ENCODE measurements around the gene GEMIN2.

GEMIN2 gene

DNA sequence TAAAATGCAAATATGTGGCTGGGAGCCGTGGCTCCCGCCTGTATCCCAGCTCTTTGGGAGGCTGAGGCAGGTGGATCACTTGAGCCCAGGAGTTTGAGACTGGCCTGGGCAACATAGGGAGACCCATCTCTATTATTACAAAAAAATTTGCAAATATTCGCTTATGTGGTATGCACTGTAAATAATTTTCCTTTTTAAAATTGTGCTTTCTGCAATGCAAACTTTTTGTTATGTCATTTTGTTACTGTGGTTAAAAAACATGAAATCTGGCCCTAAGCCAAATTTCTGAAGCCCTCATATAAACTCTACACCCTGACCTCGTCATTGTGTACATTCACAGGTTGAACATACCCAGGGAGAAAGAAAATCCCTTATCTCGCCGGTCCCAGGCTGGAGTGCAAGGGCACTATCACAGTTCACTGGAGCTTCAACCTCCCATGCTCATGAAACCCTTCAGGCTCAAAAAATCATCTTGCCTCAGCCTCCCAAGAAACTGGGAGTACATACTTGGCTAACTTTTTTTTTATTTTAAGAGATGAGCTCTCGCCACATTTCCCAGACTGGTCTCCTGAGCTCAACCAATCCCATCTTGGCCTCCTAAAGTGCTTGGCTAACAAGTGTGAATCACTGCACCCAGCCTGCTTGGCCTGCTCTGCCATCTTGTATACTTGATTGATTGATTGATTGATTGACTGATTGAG is 31.3 kb downstream of the GEMIN2 start:
- Histone ChIP-seq H3K9ac (ENCODE audit: low read depth, low read length) (no peak overlapping the region), H3K27ac (ENCODE audit: low read length) (no peak overlapping the region), H3K9me3 (ENCODE audit: insufficient read depth, low read length, severe bottlenecking) (peaks cover 7% of the 10 kb centered on the region), H3K4me1 (ENCODE audit: insufficient read depth, low read length) (no peaks in the 10 kb centered on the region), H3K4me2 (ENCODE audit: insufficient read depth, low read length) (no peak overlapping the region), H3K27me3 (ENCODE audit: insufficient read depth, low read length, poor library complexity) (no peaks in the 10 kb centered on the region), H2AFZ (ENCODE audit: low read depth, low read length) (no peak overlapping the region), H3K79me2 (ENCODE audit: insufficient read depth, low read length) (no peaks in the 10 kb centered on the region), H3K4me3 (ENCODE audit: low read depth in 1 of 2, low read length in 2 of 2) (no peak overlapping the region), H3K36me3 (ENCODE audit: insufficient read depth, low read length) (peaks cover 33% of the 10 kb centered on the region), H4K20me1 (ENCODE audit: insufficient read depth, low read length) (no peaks in the 10 kb centered on the region)
- TF ChIP-seq, protein P1, sequence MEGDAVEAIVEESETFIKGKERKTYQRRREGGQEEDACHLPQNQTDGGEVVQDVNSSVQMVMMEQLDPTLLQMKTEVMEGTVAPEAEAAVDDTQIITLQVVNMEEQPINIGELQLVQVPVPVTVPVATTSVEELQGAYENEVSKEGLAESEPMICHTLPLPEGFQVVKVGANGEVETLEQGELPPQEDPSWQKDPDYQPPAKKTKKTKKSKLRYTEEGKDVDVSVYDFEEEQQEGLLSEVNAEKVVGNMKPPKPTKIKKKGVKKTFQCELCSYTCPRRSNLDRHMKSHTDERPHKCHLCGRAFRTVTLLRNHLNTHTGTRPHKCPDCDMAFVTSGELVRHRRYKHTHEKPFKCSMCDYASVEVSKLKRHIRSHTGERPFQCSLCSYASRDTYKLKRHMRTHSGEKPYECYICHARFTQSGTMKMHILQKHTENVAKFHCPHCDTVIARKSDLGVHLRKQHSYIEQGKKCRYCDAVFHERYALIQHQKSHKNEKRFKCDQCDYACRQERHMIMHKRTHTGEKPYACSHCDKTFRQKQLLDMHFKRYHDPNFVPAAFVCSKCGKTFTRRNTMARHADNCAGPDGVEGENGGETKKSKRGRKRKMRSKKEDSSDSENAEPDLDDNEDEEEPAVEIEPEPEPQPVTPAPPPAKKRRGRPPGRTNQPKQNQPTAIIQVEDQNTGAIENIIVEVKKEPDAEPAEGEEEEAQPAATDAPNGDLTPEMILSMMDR (IDR thresholded peaks at IDR 0.05; ENCODE audit: borderline replicate concordance, extremely low read depth, low read length, poor library complexity, severe bottlenecking) = no peak
- no peak for TF ChIP-seq EZH2 (IDR thresholded peaks at IDR 0.05; ENCODE audit: borderline replicate concordance, low read depth, low read length, severe bottlenecking)
- ATAC-seq (ENCODE audit: insufficient read depth, low read depth) (0 out of 3 replicates have a peak, but pooled peaks have one; percentile 17), DNase-seq (no peak)

DNA sequence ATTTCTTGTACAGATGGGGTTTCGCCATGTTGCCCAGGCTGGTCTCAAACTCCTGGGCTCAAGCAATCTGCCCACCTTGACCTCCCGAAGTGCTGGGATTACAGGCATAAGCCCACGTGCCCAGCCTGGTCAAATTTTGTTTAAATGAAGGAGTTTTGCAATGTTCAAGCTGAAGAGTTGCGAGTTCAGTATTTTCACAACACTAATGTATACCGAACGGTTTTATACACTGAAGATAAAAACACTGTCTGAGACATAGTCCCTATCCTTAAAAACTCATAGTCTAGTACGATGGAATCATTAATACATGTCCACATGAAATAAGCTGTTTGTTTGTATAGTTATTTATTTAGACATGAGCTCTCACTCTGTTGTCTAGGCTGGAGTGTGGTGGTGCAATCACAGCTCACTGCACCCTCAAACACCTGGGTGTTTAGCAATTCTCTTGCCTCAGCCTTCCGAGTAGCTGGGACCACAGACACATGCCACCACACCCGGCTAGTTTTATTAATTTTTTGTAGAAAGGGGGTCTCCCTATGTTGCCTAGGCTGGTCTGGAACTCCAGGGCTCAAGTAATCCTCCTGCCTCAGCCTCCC is 40.6 kb downstream of the GEMIN2 start:
- H3K9me3 ChIP-seq (ENCODE audit: insufficient read depth, low read length, severe bottlenecking) = no peaks in the 10 kb centered on the region
- H3K4me3 ChIP-seq (ENCODE audit: low read depth in 1 of 2, low read length in 2 of 2) = no peak overlapping the region
- H3K27ac ChIP-seq (ENCODE audit: low read length) = no peak overlapping the region
- no peaks in the 10 kb centered on the region for H3K27me3 ChIP-seq (ENCODE audit: insufficient read depth, low read length, poor library complexity)
- H3K4me1 ChIP-seq (ENCODE audit: insufficient read depth, low read length) = no peaks in the 10 kb centered on the region
- no peak overlapping the region for H2AFZ ChIP-seq (ENCODE audit: low read depth, low read length)
- DNase-seq = no peak
- no peaks in the 10 kb centered on the region; the same call in 1 of the 2 replicates for H3K79me2 ChIP-seq (ENCODE audit: insufficient read depth, low read length)
- TF ChIP-seq, protein P1 (IDR thresholded peaks at IDR 0.05; ENCODE audit: borderline replicate concordance, extremely low read depth, low read length, poor library complexity, severe bottlenecking) = no peak
- no peak for TF ChIP-seq EZH2 (IDR thresholded peaks at IDR 0.05; ENCODE audit: borderline replicate concordance, low read depth, low read length, severe bottlenecking)
- no peak overlapping the region for H3K4me2 ChIP-seq (ENCODE audit: insufficient read depth, low read length)
- H4K20me1 ChIP-seq (ENCODE audit: insufficient read depth, low read length) = no peaks in the 10 kb centered on the region
- H3K9ac ChIP-seq (ENCODE audit: low read depth, low read length) = no peak overlapping the region
- no peak for ATAC-seq (ENCODE audit: insufficient read depth, low read depth)
- H3K36me3 ChIP-seq (ENCODE audit: insufficient read depth, low read length) = peaks cover 57% of the 10 kb centered on the region

DNA sequence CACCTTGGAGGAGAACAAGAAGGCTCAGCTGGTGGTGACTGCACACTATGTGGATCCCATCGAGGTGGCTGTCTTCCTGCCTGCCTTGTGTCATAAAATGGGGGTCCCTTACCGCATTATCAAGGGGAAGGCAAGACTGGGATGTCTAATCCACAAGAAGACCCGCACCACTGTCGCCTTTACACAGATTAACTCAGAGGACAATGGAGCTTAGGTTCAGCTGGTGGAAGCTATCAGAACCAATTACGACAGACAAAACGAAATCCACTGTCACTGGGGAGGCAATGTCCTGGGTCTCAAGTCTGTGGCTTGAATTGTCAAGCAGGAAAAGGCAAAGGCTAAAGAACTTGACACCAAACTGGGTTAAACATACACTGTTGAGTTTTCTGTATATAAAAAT is 43.4 kb downstream of the GEMIN2 start:
- Histone ChIP-seq H2AFZ (ENCODE audit: low read depth, low read length) (no peak overlapping the region), H3K9me3 (ENCODE audit: insufficient read depth, low read length, severe bottlenecking) (no peaks in the 10 kb centered on the region), H3K79me2 (ENCODE audit: insufficient read depth, low read length) (peaks cover 8% of the 10 kb centered on the region; the same call in 1 of the 2 replicates), H3K27ac (ENCODE audit: low read length) (no peak overlapping the region), H3K4me1 (ENCODE audit: insufficient read depth, low read length) (no peaks in the 10 kb centered on the region), H3K9ac (ENCODE audit: low read depth, low read length) (no peak overlapping the region), H3K4me3 (ENCODE audit: low read depth in 1 of 2, low read length in 2 of 2) (no peak overlapping the region), H3K27me3 (ENCODE audit: insufficient read depth, low read length, poor library complexity) (no peaks in the 10 kb centered on the region), H4K20me1 (ENCODE audit: insufficient read depth, low read length) (no peaks in the 10 kb centered on the region), H3K36me3 (ENCODE audit: insufficient read depth, low read length) (peaks cover 63% of the 10 kb centered on the region), H3K4me2 (ENCODE audit: insufficient read depth, low read length) (no peak overlapping the region)
- no peak for TF ChIP-seq EZH2 (IDR thresholded peaks at IDR 0.05; ENCODE audit: borderline replicate concordance, low read depth, low read length, severe bottlenecking)
- TF ChIP-seq, protein P1 (IDR thresholded peaks at IDR 0.05; ENCODE audit: borderline replicate concordance, extremely low read depth, low read length, poor library complexity, severe bottlenecking) = no peak
- DNase-seq = no peak
- ATAC-seq (ENCODE audit: insufficient read depth, low read depth) = no peak

Measured in DND-41 (cell line).